GM21423 (cell line): ENCODE measurements around the gene GOLGA2.

ENCODE experiments used
- ATAC-seq: cut with Tn5 transposase; IDR thresholded peaks from one replicate; pipeline ENCODE4 v1.9.1; 2021; ENCODE audit warnings: mild to moderate bottlenecking, moderate library complexity; ENCODE audit not compliant: unreplicated experiment

The GOLGA2 gene, protein sequence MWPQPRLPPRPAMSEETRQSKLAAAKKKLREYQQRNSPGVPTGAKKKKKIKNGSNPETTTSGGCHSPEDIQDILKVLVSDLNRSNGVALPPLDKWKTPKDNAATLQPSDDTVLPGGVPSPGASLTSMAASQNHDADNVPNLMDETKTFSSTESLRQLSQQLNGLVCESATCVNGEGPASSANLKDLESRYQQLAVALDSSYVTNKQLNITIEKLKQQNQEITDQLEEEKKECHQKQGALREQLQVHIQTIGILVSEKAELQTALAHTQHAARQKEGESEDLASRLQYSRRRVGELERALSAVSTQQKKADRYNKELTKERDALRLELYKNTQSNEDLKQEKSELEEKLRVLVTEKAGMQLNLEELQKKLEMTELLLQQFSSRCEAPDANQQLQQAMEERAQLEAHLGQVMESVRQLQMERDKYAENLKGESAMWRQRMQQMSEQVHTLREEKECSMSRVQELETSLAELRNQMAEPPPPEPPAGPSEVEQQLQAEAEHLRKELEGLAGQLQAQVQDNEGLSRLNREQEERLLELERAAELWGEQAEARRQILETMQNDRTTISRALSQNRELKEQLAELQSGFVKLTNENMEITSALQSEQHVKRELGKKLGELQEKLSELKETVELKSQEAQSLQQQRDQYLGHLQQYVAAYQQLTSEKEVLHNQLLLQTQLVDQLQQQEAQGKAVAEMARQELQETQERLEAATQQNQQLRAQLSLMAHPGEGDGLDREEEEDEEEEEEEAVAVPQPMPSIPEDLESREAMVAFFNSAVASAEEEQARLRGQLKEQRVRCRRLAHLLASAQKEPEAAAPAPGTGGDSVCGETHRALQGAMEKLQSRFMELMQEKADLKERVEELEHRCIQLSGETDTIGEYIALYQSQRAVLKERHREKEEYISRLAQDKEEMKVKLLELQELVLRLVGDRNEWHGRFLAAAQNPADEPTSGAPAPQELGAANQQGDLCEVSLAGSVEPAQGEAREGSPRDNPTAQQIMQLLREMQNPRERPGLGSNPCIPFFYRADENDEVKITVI

GRCh38 chr9:128275198-128276007 is at the start of gene GOLGA2:
Gene GOLGA2, minus strand, starts transcription at chr9:128276007. Its CDS starts 31 bp downstream, at chr9:128275976.
- ATAC-seq = peak; percentile 33

GRCh38 chr9:128324401-128324800 is 48.6 kb upstream of the GOLGA2 start:
- no peak for ATAC-seq

DNA sequence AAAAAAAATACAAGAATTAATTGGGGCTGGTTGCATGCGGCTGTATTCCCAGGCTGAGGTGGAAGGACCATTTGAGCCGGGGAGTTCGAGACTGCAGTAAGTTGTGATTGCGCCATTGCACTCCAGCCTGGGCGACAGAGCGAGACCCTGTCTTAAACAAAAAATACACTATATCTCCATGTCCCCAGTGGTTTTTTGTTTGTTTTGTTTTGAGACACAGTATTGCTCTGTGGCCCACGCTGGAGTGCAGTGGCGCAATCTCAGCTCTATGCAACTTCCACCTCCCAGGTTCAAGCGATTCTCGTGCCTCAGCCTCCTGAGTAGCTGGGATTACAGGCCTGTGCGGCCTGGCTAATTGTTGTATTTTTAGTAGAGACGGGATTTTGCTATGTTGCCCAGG is 48.0 kb upstream of the GOLGA2 start:
- ATAC-seq = no peak

- no peak for ATAC-seq
Observed at GRCh38 chr9:128323212-128323730, 47.5 kb upstream of the GOLGA2 start.

- ATAC-seq = peak; percentile 79
Observed at GRCh38 chr9:128322404-128323211, 46.8 kb upstream of the GOLGA2 start, which contains the start of the genes COQ4 and TRUB2. Gene COQ4, plus strand, starts transcription at chr9:128322839. Its CDS starts 20 bp downstream, at chr9:128322859. Gene TRUB2, minus strand, starts transcription at chr9:128322447. Its CDS starts 39 bp downstream, at chr9:128322408.

GRCh38 chr9:128321879-128322403 is 46.1 kb upstream of the GOLGA2 start:
- ATAC-seq = peak; percentile 15

GRCh38 chr9:128321343-128321742 is 45.5 kb upstream of the GOLGA2 start:
- ATAC-seq = no peak

- ATAC-seq = no peak
Observed at GRCh38 chr9:128317629-128318028, 41.8 kb upstream of the GOLGA2 start.

GRCh38 chr9:128316421-128316820 is 40.6 kb upstream of the GOLGA2 start:
- no peak for ATAC-seq

GRCh38 chr9:128314697-128315096 is 38.9 kb upstream of the GOLGA2 start:
- no peak for ATAC-seq

GRCh38 chr9:128310461-128310860 is 34.7 kb upstream of the GOLGA2 start:
- no peak for ATAC-seq

- ATAC-seq = no peak
Observed at GRCh38 chr9:128309551-128309950, 33.7 kb upstream of the GOLGA2 start.

- ATAC-seq = no peak
Observed at GRCh38 chr9:128304971-128305288, 29.1 kb upstream of the GOLGA2 start.

DNA sequence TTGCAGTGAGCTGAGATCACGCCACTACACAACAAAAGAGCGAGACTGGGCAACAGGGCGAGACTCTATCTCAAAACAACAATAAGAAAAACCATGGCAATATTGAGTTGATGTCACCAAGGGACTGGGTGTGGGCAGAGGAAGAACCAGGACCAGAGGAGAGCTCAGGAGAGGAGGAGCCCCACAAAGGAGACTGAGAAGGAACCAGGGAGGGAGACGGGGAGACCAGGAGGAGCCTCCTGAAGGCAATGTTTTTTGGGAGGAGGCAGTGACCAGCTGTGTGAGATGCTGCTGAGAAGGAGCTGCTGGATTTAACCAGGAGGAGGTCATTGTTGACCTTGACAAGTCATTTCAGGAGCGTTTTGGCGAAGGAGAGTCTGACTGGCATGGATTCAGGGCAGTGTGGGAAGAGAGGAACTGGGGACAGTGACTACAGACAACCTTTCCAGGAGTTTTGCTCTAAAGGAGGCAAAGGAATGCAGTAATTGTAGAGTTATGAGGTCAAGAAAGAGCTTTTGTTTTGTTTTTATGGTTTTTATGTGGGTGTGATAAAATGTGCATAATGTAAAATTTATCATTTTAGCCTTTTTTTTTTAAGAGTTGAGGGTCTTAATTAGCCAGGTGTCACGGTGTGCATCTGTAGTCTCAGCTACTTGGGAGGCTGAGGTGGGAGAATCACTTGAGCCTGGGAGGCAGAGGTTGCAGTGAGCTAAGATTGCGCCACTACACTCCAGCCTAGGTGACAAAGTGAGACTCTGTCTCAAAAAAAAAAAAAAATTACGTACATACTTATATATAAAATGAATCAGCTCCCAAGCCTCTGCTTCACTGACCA is 28.5 kb upstream of the GOLGA2 start:
- no peak for ATAC-seq

DNA sequence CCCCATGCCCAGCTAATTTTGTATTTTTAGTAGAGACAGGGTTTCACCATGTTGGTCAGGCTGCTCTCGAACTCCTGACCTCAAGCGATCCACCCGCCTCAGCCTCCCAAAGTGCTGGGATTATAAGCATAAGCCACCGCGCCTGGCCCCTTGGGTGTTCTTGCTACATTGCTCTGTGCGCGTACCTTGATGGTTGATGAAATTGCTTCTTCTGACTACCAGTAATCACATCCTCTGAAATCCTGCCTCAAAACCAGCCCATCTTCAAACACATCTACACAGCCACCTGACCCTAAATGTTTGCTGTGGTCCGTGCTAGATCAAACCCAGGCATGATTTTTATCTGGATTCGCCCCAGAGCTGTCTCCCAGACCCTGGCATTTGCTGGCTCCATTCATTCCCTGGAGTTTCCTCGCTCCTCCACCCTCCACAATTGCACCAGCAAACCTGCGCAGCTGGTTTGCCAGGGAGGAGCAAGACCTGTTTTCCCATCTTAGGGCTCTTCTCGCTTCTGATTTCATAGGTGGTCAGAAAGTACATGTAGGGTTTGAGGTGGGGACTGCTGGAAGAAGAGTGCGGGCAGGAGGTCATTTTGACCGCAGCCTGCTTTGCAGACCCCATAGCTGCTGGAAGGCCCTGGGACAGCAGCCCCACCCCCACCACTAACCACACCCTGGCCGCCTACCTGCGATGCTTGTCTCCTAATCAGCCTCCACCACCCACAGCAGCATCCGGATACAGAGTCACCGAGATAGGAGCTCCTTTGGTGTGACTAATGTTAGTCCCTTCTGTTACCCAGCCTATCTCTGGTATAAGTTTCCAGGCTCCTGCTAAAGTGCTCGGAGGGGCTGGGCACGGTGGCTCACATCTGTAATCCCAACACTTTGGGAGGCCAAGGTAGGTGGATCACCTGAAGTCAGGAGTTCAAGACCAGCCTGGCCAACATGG is 23.0 kb upstream of the GOLGA2 start:
- ATAC-seq = no peak

DNA sequence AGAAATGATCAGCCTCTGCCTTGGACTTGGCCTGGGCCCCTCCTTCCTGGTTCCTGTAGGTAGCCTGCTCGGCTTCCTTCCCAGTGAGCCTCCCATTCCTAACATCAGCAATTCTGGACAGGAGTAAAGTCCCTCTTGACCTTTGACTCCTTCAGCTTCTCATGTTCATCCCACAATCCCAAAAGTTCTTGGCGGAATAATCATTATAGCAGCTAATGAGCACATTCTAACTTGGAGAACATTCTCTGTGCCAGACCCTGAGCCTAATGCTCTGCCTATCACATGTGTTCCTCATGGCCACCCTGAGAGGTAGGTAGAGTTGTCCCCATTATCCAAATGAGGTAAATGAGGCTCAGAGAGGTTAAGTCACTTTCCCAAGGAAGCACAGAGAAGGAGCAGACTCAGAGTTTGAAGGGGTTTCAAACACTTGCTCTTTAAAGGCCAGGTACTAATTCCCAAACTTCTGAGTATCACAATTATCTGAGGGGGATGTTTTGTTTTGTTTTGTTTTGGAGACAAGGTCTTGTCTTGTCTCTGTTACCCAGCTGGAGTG is 21.5 kb upstream of the GOLGA2 start:
- no peak for ATAC-seq
